A673 (cell line): ENCODE data around the gene CDYL. TPM values are rescaled to one million over a fixed set of nuclear protein-coding genes. Genes with fewer than 3 reads are reported as not detected.

Experiments used
- BruUV-seq: library from RNA; stranded (reverse); fragments of 400-500 nt; replicated peaks from 2 replicates; lab custom pipeline; 2021; lab: Mats Ljungman, UMichigan
- CTCF ChIA-PET: fragments of 300-600 bp; sonication (Branson Sonifier 250); formaldehyde crosslinking; loops from one replicate; lab custom pipeline; 2022; ENCODE audit warnings: antibody characterized with exemption; lab: Charles Lee
- POLR2A ChIA-PET: fragments of 300-600 bp; sonication (Branson Sonifier 250); formaldehyde crosslinking; loops from one replicate; lab custom pipeline; 2022; ENCODE audit warnings: antibody characterized with exemption; ENCODE audit not compliant: low non-redundant PET; lab: Charles Lee
- DNase-seq: peaks from one replicate; pipeline ENCODE4 v3.0.0-alpha.2; 2015; ENCODE audit warnings: low spot score
- H3K27ac ChIP-seq: fragments of 200-600 bp; sonication (generic); 2 replicates; pipeline ENCODE4 v1.5.1; 2016; ENCODE audit warnings: mixed run types, low read depth, mild to moderate bottlenecking, mixed read lengths, antibody characterized with exemption, low read length; ENCODE audit not compliant: poor library complexity, severe bottlenecking
- H3K27me3 ChIP-seq: fragments of 200-600 bp; sonication (generic); replicated peaks from 2 replicates; pipeline ENCODE4 v1.6.1; 2017; ENCODE audit warnings: mixed run types, low read depth, mild to moderate bottlenecking, mixed read lengths, antibody characterized with exemption, low read length; ENCODE audit not compliant: insufficient read depth, poor library complexity
- H3K36me3 ChIP-seq: fragments of 200-600 bp; sonication (generic); 2 replicates; pipeline ENCODE4 v1.6.1; 2016; ENCODE audit warnings: mixed run types, mild to moderate bottlenecking, mixed read lengths, antibody characterized with exemption, low read length; ENCODE audit not compliant: insufficient read depth, poor library complexity, severe bottlenecking
- H3K4me1 ChIP-seq: fragments of 200-600 bp; sonication (generic); 2 replicates; pipeline ENCODE4 v1.6.1; 2017; ENCODE audit warnings: mixed run types, mild to moderate bottlenecking, mixed read lengths, antibody characterized with exemption, low read length; ENCODE audit not compliant: insufficient read depth, poor library complexity, severe bottlenecking
- H3K4me3 ChIP-seq: fragments of 200-600 bp; sonication (generic); 2 replicates; pipeline ENCODE4 v1.5.1; 2016; ENCODE audit warnings: low read depth, mixed run types, mild to moderate bottlenecking, mixed read lengths, low read length; ENCODE audit not compliant: poor library complexity, severe bottlenecking
- H3K9me3 ChIP-seq: fragments of 200-600 bp; sonication (generic); 2 replicates; pipeline ENCODE4 v1.6.1; 2016; ENCODE audit warnings: mixed run types, low read depth, mild to moderate bottlenecking, mixed read lengths, antibody characterized with exemption, low read length; ENCODE audit not compliant: poor library complexity, severe bottlenecking
- EZH2 ChIP-seq: fragments of 200-600 bp; sonication (generic); IDR thresholded peaks from 2 replicates; pipeline ENCODE4 v1.6.1; 2017; ENCODE audit warnings: borderline replicate concordance, low read depth, mild to moderate bottlenecking, mixed read lengths, antibody characterized with exemption, low read length; ENCODE audit not compliant: poor library complexity, severe bottlenecking
- intact Hi-C: fragments of 100-400 bp; cut with micrococcal nuclease; formaldehyde crosslinking; loops from one replicate; pipeline ENCODE4 v1.10.0; 2022; ENCODE audit not compliant: unreplicated experiment
- total RNA-seq: library from RNA; stranded (reverse); gene quantifications from 2 replicates; pipeline ENCODE4 v1.2.3, GENCODE V29; 2021
- TF ChIP-seq, protein P1 (sequence below): fragments of 300-800, 200-600 bp; sonication (generic); conservative IDR thresholded peaks from 2 replicates; pipeline ENCODE4 v1.5.1; 2017; ENCODE audit warnings: low read depth, mild to moderate bottlenecking, antibody characterized with exemption, low read length, moderate library complexity, mixed read lengths

Gene CDYL
- total RNA-seq, 1 experiment from 2014 or later, result 57.6 TPM

DNA sequence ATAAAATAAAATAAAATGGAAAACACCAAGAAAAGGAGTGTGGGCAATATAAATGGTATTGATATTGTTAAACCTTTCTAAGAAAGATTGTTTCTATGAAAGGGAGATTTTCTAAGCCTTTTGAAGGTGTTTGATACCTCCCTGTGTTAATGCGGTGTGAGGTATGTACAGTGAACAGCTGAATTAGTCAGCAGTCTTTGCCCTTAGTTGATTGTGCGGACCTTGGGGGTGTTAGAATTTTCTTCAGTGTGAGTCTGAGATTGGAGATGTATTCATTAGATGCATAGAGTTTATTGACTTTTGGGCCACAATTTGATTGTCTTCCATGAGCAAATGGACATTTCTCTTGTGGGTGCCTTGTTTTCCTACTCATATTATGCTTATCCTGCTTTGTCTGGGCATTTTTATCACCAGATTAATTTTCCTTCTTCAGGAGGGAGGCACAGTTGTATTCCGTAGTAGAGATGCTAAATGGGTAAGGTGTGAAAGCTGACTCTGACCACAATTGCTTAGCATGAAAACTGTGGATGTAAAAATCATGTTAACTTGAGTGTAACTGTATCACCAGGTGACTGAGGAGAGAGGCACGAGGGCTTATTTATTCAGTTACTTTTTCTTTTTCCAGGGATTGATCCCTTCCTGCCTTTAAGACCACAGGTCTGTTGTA lies 42.2 kb downstream of the CDYL start:
- TF ChIP-seq, protein P1, sequence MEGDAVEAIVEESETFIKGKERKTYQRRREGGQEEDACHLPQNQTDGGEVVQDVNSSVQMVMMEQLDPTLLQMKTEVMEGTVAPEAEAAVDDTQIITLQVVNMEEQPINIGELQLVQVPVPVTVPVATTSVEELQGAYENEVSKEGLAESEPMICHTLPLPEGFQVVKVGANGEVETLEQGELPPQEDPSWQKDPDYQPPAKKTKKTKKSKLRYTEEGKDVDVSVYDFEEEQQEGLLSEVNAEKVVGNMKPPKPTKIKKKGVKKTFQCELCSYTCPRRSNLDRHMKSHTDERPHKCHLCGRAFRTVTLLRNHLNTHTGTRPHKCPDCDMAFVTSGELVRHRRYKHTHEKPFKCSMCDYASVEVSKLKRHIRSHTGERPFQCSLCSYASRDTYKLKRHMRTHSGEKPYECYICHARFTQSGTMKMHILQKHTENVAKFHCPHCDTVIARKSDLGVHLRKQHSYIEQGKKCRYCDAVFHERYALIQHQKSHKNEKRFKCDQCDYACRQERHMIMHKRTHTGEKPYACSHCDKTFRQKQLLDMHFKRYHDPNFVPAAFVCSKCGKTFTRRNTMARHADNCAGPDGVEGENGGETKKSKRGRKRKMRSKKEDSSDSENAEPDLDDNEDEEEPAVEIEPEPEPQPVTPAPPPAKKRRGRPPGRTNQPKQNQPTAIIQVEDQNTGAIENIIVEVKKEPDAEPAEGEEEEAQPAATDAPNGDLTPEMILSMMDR, result no peak
- no peak for TF ChIP-seq EZH2
- BruUV-seq, result no TSS peak
- no peaks in the 10 kb centered on the region for H3K36me3 ChIP-seq
- DNase-seq, result no peak
- intact Hi-C loops, result no loop called here
- no peak overlapping the region for H3K4me3 ChIP-seq
- no peaks in the 10 kb centered on the region for H3K9me3 ChIP-seq
- ChIA-PET POLR2A (no interaction called here), CTCF (no interaction called here)
- H3K4me1 ChIP-seq, result peaks cover 4% of the 10 kb centered on the region
- no peak overlapping the region for H3K27ac ChIP-seq
- H3K27me3 ChIP-seq, result no peaks in the 10 kb centered on the region

DNA sequence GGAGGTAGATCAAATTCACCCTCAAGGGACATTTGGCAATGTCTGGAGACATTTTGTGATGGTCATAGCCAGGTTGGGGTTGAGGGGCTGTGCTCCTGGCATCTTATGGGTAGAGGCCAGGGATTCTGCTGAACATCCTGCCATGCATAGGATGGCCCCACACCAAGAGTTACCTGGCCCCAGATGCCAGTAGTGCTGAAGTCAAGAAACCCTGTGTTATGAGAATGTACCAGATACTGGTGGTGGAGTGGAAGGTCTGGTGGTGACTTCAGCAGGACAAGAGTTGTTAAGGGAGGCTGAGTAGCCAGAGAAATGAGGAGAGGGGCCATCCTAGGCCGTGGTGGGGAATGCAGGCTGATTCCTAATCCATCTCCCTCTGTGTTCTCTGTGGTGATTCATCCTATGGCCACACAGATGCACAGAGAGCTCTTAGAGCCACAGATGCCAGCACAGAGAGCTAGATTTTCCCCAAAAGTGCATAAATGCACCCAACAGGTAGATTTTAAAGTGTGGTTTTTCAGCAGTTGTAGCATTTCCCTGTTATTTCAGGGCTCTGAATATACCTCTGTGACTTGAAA lies 43.6 kb downstream of the CDYL start:
- Histone ChIP-seq H3K36me3 (no peaks in the 10 kb centered on the region), H3K27ac (no peak overlapping the region), H3K9me3 (no peaks in the 10 kb centered on the region), H3K27me3 (no peaks in the 10 kb centered on the region), H3K4me3 (no peak overlapping the region), H3K4me1 (peaks cover 4% of the 10 kb centered on the region)
- CTCF ChIA-PET, result no interaction called here
- no peak for DNase-seq
- intact Hi-C loops, result no loop called here
- no peak for TF ChIP-seq EZH2
- TF ChIP-seq, protein P1, result no peak
- no TSS peak for BruUV-seq
- POLR2A ChIA-PET, result no interaction called here

DNA sequence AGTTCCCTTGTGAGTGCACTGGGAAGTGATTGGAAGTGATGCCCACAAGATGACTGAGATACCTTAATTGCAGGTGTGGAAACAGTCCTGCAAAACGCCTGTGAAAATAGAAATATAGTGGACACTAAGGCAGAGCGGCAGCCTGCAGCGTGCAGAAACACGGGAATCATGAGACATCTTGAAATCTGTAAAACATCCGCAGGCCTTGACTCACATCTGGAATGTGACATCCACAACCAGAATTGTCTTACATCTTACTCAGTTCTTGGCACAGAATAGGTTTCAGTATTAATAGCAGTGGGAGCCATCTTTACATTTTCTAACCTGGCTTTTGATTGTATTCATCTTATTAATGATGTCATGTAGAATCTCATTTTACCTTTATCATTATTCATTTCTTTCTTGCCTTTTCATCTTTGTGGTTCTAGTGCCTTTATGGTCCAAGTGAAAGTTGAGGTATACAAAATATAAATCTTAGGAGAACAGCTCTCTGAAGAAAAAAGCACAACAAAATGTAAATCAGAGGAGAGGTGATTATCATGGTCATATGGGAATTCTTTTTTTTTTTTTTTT lies 44.6 kb downstream of the CDYL start:
- Histone ChIP-seq H3K4me3 (no peak overlapping the region), H3K36me3 (no peaks in the 10 kb centered on the region), H3K27me3 (no peaks in the 10 kb centered on the region), H3K9me3 (peaks cover 4% of the 10 kb centered on the region), H3K4me1 (peaks cover 4% of the 10 kb centered on the region), H3K27ac (no peak overlapping the region)
- no peak for DNase-seq
- CTCF ChIA-PET, result no interaction called here
- POLR2A ChIA-PET, result no interaction called here
- BruUV-seq, result no TSS peak
- intact Hi-C loops, result no loop called here
- TF ChIP-seq, protein P1, result no peak
- no peak for TF ChIP-seq EZH2
